DMS153 treated with DMSO at 0.1 percent for 48 hours (cell line): ENCODE results near the gene CHRM2.
"Not testable (repeated sequence)": the region's sequence is repeated elsewhere in the genome, so short reads cannot be mapped to it uniquely, and the experiment has no call there.

Experiments used
- DNase-seq: peaks from one replicate; lab custom pipeline; 2025; ENCODE audit not compliant: unreplicated experiment; lab: John Stamatoyannopoulos, UW

CHRM2 gene

DNA sequence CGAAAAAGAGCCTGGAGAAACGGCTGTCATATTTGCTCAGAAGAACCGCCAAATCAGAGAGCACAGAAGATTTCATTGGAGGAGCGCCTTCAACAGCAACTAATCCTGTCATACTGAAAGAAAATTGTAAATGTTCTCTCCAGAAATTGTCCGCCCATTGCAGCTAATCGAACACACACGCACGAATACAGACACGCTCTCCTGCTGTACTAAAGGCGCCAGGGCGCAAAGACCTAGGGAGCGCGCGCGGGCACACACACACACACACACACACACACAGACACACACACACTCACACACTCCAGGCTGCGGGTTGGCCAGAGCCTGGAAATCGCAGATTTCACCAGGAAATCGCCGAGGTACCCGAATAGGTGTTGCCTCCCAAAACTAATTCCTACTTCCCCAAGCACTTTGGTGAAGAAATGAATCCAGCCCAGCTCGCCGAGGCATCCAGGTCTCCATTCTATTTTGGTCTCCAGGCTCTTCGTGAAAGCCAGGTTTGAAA, at the start of gene CHRM2:
CHRM2 (plus strand) TSS at position 157 of the 505 bp plus-strand sequence. CDS start 146,214 bp downstream, outside the sequence.
- no peak for DNase-seq

GRCh38 chr7:136831398-136831797, 37.1 kb upstream of the CHRM2 start:
- DNase-seq, result not testable (repeated sequence)

DNA sequence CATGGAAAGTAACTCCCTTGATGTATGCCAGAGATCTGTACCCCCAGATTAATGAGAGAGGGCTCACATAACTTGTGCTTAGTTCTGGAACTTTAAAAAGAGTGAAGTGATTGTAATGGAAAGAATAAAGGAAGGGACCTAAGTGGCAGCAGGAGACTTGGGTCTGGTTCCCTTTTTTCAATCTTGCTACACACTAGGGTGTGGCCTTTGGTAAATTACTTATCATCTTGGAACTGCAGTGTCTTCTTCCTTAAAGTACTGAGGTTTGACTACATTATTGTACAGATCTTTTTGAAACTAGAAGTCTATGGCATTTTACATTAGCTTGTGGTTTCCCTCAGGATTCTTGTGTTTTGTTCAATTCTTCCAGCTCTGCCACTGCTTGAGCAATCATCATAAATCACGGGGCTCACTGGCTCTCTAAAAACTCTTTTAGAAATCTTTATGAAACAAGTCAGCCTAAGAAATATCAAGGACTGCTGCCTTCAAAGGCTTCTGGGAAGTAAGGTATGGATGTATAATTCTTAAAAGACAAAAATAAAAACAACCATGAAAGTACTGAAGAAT, 22.5 kb upstream of the CHRM2 start:
- no peak for DNase-seq

DNA sequence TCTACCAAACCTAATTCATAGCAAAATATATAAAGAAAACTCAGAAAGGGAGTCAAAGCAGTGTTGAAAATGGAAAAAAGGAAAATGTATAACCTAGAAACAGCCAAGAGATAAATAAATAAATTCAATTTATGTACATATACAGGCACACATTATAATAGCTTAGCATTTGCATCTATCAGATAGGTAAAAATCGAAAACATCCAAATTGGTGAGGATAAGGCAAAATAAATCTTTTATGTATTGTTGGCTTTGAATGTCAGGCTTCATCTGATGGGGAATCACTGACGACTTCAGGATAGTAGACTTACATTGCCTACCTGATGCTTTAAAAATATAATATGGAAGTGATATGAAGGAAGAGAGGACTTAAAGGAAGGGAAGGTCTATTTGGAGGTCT, 20.6 kb upstream of the CHRM2 start:
- no peak for DNase-seq

DNA sequence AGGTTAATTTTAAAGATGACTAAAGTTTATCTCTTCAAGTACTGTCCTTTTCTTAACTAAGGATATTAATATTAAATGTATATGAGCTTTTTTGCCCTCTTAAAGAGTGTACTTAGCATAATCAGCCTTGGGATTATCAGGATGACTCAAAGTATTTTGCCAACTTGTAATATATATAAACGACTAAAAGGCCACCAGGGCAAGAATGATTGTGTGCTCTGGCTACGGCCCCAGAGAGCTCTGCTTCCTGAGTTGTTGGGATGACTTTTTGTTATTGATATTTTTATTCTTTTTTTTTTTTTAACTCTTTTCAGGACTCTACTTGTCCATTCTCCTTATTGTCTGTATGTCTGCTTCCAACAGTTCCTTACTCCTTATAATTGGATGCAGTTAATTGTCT, 14.8 kb upstream of the CHRM2 start:
- DNase-seq, result no peak

DNA sequence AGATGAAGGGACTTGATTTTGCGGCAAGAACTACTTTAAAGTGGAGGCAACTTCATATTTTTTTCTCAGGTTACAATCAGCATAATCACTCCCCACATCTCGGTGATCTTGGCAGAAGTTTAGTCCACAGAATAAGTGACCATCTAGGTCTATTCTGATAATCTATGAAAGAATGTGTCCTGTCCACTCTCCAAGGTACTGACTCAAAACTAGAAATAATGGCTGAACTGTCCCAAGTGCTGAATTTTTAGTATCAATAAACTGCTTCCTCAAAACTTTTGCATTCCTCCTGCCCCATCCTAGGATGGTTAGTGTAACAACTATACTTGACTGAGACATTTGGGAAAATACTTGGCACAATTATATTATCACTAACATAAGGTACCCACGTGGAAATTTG, 10.9 kb upstream of the CHRM2 start:
- no peak for DNase-seq

DNA sequence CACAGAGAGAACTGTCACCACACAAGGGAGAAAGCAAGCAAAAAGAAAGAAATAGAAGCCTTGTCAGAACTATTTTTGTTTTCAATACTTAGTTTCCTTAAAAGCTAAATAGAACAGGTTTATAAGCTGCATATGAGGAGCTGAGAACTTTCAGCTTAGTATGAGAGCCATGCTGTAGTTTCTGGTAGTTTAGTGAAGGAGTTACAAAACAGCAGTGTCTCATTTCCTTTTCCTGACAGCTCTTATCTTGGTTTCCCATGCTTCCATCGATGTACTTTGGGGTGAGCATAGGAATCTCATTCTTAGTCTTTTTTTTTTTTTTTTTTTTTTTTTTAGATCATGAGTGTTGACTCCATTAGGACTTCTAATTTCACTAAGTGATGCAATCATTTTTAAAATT, 8.6 kb upstream of the CHRM2 start:
- DNase-seq, result no peak

DNA sequence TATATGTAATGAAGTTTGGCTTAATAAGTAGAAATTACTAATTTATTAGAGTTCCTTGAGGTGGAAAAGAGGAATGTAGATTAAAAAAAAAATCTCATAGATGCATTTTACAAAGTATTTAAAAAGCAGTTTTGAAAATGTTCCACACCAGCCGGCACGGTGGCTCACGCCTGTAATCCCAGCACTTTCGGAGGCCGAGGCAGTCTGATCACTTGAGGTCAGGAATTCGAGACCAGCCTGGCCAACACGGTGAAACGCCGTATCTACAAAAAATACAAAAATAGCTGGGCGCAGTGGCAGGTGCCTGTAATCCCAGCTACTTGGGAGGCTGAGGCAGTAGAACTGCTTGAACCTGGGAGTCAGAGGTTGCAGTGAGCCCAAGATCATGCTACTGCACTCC, 3.2 kb upstream of the CHRM2 start:
- DNase-seq, result no peak

DNA sequence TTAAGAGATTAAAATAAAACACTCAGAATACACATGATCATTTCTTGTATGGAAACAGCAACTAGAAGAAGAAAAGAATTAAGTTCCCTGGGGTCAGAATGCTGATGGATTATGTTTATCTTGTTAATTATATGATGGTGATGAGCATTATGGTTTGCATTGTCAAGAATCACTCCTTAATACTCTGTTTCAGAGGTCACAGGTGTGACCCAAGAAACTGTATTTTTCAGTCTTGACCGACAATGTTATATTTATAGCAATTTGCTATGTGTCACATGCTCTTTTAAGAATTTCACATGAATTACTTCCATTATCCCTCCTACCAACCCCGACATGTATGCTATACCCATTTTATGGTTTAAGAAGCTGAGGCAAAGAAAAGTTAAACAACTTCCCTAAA, 2.7 kb upstream of the CHRM2 start:
- no peak for DNase-seq

DNA sequence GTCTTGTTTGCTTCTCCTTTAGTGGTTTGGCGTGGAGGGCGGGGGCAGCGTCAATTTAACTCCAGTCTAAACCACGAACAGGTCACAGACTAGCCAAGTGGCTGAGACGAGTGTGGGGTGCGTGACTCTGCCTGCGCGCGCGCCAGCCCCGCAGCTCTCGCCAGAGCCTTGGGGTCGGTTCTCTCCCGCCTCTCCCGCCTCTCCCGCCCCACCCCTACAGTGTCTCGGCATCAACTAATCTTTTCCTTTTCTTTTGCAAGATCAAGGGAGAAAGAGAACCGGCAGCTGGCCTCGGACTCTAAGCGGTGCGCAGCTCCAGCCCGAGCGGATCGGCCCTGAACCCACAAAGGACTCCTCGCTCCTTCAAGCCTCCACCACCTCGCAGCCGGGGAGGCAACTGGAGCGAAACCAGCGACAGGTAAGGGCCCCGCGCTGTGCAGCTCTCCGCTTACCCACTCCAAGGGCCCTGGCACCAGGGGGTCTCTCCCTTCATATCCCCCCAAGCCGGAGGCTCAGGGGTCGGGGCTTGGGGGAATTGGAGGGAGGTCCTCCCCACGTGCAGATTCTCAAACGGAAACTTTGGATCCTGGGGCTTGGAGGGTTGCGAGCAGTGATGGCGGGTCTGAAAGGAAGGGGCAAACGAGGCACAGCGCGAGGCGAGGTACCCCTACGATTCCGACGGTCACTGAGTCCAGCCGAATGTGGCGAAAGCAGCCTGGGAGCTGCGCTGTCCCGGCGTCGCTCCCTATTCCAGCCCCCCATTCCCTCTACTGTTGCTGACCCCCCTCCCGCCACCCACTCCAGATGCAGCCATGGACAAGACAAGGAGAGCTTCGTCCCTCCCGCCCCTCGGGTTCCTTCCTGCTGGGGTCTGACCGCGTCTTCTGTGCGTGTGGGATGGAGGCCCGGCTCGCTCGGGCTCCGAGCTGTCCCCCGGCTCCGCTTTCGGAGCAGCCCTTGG, 829 bp downstream of the CHRM2 start:
- DNase-seq, result no peak

DNA sequence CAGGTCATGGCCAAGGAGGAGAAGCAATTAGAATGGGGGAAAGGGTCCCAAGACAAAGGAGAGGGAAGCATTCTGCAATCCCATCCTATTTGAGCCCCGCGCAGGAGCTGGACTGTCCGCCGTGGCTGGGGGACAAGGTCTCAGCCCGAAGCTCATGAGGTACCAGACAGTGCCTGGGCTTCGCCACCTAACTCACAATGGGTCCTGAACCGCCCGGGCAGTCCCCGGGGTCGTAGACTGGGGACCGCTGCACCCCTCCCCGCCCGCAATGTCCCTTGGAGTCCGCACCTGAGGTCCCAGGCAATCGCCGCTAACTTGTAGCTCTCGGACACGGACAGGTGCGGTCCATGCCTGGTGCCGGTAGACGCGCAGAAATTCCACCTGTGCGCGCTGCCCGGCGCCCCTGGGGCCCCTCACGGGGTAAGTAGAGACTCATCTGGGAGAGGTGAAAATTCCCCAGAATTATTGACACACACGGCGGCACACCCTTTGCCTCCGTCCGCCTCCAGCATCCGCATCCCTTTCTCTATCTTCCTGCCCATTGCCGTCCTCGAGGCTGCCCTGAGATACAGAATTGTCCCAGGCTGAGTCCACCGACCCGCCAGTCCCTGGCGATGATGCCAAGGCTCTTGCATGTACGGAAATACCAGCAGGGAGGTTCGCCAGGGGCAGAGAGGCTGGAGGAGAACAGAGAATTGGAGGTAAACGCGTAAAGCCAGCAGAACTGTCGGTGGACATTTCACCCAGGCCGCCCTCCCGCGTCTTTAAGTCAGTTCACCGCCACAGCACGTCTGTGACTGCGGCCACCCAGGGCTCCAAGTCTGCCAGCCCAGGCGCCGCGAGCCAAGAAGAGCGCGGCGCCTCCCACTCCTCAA, 1.8 kb downstream of the CHRM2 start:
- DNase-seq, result no peak

GRCh38 chr7:136870866-136871487, 2.5 kb downstream of the CHRM2 start:
- no peak for DNase-seq

DNA sequence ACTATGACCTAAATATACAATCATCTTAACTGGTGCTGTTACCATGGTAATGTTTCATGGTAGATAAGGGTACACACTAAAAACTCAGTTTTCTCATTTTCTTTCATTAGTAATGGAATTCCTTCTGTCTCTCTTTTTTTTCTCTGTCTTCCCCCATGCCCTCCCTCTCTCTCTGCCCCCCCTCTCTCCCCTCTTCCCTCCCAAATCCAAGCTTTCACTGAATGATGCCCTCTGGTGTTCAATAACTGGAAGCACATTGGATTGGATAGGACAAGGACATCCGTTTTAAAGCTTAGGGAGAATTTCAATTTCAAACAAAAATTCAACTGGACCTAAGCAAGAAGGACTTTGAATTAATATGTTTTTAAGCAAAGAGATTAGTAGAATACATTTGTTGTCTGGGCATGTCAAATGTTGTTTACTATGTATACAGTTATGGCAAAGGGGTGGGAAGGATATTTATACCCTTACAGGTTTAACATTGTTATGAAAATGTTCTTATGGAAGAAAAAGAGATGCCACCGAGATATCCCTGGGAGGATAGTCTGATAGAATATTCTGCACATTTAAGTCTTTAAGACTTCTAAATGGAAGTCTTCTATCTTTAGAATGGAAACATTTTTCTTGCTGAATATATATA, 6.1 kb downstream of the CHRM2 start:
- DNase-seq, result peak; percentile 2

- DNase-seq, result no peak
Measured at GRCh38 chr7:136877509-136877908, 9.1 kb downstream of the CHRM2 start.

DNA sequence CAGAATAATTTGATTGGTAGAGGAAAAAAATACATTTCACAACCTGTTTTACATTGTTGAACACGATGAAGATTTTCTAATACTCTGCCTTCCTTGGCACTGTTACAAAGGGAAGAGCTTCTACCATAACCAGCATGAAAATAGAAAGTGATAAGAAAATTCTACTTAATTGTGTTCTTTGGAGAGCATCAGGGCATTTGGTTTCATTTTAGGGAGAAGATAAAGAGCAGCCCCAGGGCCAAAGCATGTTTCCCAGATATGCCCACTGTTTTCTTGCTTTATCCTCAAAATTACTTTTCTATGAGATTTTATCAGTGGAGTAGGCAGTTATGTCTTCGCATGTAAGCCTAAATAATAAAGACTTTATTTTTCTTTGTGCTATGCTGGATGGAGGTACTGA, 9.5 kb downstream of the CHRM2 start:
- DNase-seq, result no peak

- no peak for DNase-seq
Measured at GRCh38 chr7:136878878-136879277, 10.4 kb downstream of the CHRM2 start.

GRCh38 chr7:136883046-136883445, 14.6 kb downstream of the CHRM2 start:
- DNase-seq, result no peak

GRCh38 chr7:136884492-136884891, 16.0 kb downstream of the CHRM2 start:
- no peak for DNase-seq

DNA sequence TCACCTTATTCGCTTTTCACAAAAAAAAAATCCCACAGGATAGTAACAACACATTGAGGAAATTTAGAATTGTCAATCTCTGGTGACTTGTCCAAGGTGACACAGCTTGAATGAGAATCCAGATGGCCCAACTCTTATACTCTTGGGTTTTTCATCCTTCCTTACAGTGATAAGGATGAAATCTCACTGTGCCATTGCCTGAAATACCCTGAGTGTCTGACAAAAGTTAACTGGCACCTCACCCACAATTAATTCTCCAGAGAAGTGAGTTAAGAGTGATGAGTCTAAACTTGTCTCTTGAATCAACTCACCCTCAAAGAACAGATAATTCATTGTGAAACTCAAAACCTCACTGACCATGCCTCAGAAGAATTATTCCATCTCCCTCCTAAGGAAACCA, 18.9 kb downstream of the CHRM2 start:
- DNase-seq, result no peak

DNA sequence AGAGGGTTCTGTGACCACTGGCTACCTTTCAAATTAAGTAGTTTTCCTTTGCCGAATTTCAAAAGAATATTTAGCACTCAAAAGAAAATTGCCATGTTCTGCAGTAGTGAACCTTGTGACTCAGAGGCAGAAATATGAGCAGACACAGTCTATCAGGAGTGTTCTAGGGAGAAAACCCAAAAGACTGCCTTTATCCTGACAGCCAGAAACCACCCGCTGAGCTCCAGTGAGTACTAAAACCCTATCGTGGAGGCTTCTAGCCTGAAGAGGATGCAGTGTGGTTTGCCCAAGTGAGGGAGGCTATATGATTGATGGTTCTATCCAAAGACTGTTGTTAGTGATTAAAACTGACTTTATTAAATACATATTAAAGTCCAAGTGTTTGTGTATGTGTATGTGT, 21.9 kb downstream of the CHRM2 start:
- DNase-seq, result no peak
